Heart left ventricle (tissue), 13 donors: ENCODE measurements around the gene FGF22.

Experiments used
- CTCF ChIP-seq, 12 donors: fragments of 200-600 bp; sonication (generic) in 4 of 12; IDR thresholded peaks; one replicate each; pipeline versions ENCODE4 v1.5.0 to v1.8.0; 2018 to 2022; ENCODE audit warnings: antibody characterized with exemption in 12 of 12, mild to moderate bottlenecking in 5 of 12
- POLR2A ChIP-seq, 2 donors: fragments of 450-650 bp; IDR thresholded peaks; one replicate each; pipeline ENCODE4 v1.6.1; 2017; ENCODE audit warnings: antibody characterized with exemption in 2 of 2, mild to moderate bottlenecking in 2 of 2, moderate library complexity in 2 of 2
- donor health status: ischemic (EF 13 %, LVEDD 7.1; RV severe dilation, severe dysfunction).
- donor health status: DM: no; HTN: yes; CAD: no.
- donor health status: DM: no; HTN: no; CAD: no.
- donor health status: ischemic (EF 25% LVEDD 6.9; RV normal size, moderate dysfunction).
- donor health status: ischemic (EF 25% LVEDD 5.7; RV mildly dilated, moderate dysfunction).
- donor health status: ischemic (EF 35%, LVEDD 5.7; RV mildly dilated, moderate dysfunction).
- donor health status: nonischemic (EF 11% LVEDD 7.7; RV severe dilation, severe dysfunction).
- donor health status: DM: yes; HTN: yes; CAD: no.
- donor health status: PGD.
- donor health status: ischemic (EF 29% LVEDD 5.4; RV normal size, mild dysfunction).
- donor health status: nonischemic (EF 23%, LVEDD 6.1; RV moderate dilation, normal function).

DNA sequence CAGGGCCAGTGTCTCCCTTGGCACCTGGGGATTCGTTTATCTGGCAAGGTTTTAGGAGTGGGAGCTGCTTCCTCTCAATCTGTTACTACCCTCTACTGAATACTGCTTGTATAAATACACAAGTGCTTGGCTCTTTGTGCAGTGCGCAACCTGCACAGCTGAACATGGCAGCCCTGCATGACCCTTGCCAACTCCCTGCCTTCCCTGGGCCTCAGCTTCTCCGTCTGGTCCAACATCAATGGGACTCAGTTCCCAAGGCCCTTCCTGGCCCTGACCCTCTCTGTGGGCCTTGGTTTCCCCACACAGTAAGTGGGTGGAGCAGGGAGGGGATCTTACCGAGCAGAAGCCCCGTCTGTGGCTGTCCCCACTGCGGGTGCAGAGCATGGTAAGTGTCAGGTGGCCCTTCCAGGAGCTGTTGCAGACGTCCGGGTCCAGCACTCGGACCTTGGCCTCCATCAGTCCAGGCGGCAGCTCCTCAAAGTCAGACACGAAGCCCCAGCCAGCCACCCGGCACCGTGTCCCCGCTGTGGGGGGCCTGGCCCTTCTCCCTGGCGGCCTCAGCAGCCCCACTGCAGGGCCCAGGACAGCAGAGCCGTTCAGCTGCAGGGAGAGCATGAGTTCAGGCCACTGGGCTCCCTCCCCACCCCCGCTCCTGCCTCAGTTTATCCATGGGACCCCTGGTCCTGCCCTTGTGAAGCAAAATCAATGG is 47.1 kb downstream of the FGF22 start:
- TF ChIP-seq POLR2A (IDR thresholded peaks at IDR 0.05) (no peak), CTCF (IDR thresholded peaks at IDR 0.05) (no peak)
